ENCODE results near the gene DNPH1. TPM values are rescaled to one million over a fixed set of nuclear protein-coding genes. Genes with fewer than 3 reads are reported as not detected.

DNPH1 gene
- total RNA-seq, 1 donor from 2014 or later = 31.2 TPM

DNA sequence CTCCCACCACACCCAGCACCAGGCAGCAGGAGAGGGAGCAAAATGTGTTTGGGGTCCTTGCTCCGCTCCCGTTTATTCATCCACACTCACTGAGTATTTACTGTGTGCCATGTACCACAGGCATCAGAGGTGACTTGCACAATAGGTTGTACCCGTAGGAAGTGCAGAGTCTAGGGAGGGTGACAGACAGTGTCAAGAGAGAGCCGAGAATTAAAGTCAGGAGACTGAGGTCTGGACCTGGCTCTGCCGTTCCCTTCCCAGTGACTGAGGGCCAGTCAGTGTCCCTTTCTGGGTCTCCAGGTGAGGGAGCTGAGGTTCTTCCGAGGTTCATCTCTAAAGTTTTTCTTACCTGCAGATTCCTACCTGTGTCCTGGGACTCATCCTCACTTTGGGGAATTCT is 36.3 kb upstream of the DNPH1 start:
- DNase-seq = no peak

GRCh38 chr6:43264599-43265145 is 35.4 kb upstream of the DNPH1 start:
- intact Hi-C loops (cut with micrococcal nuclease) = loop anchor here (5.0 kb wide), 1 partner anchor 73 kb away; no protein-coding TSS in a partner anchor
- ATAC-seq (no peak), DNase-seq (no peak)

More for the DNA sequence above, 36.3 kb upstream of the DNPH1 start:
- intact Hi-C loops (cut with micrococcal nuclease) = no loop called here
- no peak for ATAC-seq

DNA sequence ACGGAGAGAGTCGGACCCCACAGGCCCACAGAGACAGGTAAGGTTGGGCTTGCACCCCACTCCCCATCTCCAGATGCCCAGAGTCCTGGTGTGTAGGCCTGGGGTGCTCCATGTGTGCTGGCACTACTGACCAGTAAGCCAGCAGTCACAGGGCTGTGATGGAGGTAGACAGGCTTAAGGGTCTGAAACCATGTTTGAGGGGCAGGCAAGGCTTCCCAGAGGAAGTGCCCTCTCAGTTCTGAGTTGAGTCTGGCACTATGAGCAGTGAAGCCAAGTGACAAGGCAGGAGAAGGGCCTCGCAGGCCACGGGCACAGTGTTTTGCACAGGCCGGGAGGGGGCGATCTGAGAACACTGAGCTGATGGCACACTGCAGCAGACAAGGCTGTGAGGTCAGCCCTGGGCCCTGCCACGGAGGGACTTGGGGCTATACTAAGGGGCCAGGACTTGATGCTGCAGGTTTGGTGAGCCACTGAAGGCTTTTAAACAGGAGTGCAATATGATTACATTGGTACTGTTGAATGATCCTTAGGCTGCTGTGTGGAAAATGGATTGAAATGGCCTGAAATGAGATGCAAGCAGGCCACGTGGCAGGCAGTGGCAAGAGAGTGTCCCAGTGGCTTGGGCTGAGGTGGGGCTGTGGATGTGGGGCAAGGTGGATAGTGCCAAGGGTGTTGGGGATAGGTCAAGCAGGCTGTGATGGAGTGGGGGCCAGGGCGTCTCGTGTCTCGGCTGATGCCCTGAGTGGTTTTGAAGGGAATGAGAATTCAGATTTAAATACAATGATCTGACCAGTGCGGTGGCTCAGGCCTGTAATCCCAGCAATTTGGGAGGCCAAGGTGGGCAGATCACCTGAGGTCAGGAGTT is 34.3 kb upstream of the DNPH1 start:
- DNase-seq = peak; percentile 81
- ATAC-seq = peak; percentile 79
- intact Hi-C loops (cut with micrococcal nuclease) = loop anchor here (5.0 kb wide), 1 partner anchor 74 kb away; no protein-coding TSS in a partner anchor

DNA sequence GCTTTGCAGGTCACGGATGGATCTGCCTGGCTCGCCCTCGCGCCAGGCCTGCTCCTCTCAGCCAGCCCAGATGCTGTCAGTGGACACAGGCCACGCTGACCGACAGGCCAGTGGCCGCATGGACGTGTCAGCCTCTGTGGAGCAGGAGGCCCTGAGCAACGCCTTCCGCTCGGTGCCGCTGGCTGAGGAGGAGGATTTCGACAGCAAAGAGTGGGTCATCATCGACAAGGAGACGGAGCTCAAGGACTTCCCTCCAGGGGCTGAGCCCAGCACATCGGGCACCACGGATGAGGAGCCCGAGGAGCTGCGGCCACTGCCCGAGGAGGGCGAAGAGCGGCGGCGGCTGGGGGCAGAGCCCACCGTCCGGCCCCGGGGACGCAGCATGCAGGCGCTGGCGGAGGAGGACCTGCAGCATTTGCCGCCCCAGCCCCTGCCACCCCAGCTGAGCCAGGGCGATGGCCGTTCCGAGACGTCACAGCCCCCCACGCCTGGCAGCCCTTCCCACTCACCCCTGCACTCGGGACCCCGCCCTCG is 33.6 kb upstream of the DNPH1 start:
- ATAC-seq (no peak), DNase-seq (no peak)
- intact Hi-C loops (cut with micrococcal nuclease) = loop anchor here (5.0 kb wide), 1 partner anchor 74 kb away; no protein-coding TSS in a partner anchor

DNA sequence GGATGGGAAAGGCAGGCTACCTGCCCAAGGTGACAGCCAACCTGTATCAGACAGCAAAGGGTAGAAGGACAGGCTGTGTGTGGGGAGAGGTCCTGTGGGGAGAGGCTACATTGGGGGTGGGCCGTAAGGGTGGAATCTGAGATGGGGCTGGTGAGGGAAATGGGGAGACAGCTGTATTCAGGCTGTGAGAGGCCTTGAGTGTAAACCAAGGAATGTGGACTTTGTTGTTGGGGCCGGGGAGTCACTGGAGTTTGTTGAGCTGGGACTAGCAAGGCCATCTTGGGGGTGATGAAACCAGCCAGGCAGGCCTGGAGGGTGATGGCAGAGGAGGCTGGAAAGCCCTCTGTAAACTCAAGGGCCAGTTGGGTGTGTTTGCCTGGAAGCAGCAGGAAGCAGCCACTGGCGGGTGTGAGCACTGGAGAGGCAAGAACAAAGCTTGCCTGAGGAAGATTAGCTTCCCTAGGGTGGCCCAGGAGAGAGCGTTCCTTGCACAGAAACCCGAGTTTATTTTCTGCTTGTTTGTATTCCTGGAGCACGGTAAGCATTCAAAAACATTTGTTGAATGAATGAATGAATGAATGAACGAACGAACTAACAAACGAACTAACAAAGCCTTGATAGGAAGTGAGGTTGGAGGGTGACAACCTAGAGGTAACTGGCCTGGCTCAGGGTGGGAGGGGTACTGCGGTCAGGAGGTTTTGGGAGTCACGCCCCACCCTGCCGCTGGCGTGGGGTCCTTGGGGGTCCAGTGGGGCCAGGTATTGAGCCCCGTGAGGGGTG is 32.9 kb upstream of the DNPH1 start:
- intact Hi-C loops (cut with micrococcal nuclease) = loop anchor here (5.0 kb wide), 1 partner anchor 75 kb away; no protein-coding TSS in a partner anchor
- DNase-seq = no peak
- ATAC-seq = no peak

DNA sequence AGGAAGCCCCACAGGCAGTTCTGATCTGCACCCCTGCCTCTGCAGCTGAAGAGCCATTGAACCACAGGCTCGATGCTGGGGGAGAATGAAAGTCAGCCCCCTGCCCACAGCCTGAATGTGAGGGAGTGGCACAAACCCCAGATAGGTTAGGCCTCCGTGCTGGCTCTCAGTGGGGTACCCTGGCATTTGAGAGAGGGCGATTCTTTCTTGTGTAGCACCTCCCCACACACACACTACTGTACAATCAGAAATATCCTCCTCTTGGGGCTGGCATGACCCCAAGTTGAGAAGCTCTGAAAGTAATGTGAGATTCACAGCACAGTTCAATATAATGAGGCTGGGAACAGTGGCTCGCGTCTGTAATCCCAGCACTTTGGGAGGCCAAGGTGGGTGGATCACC is 31.9 kb upstream of the DNPH1 start:
- intact Hi-C loops (cut with micrococcal nuclease) = loop anchor here (5.0 kb wide), 1 partner anchor 76 kb away; no protein-coding TSS in a partner anchor
- ATAC-seq = no peak
- DNase-seq = no peak

DNA sequence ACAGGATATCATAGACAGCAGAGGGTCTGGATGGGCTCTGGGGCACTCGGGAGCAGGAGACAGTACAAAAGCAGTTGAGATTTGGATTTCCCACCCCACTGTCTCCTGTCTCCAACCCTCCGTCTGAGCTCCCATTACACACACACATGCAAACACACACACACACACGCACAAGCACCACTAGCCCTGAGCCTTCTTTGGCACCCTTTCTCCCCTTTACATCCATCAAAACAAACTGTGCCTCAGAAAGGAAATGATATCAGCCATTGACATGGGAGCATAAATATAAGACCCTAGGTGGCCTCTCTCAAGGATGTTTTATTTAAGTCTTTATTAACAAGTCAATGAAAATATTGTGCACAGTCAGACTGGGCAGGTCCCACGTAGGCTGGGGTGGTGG is 31.5 kb upstream of the DNPH1 start:
- intact Hi-C loops (cut with micrococcal nuclease) = loop anchor here (5.0 kb wide), 1 partner anchor 77 kb away; no protein-coding TSS in a partner anchor
- DNase-seq = no peak
- no peak for ATAC-seq

- intact Hi-C loops (cut with micrococcal nuclease) = no loop called here
- no peak for DNase-seq
- ATAC-seq = no peak
Observed at GRCh38 chr6:43258807-43259686, 29.8 kb upstream of the DNPH1 start.

DNA sequence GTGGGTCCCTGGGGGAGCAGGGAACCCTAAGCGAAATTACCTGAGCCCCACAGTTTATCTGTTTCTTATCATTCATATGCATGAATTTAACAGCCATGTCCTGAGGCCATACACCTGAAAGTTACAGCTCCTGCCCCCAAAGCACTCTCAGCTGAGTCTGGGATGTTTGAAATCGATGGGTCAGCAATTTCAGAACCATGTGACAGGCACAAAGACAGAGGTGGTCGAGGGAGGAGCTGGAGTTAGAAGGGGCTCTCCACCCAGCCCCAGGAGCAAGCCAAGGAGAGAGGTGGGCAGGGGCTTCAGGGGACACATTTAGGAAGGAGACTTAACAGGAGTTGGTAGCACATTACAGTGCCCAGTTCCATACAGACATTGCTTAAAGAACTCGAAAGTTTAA is 28.9 kb upstream of the DNPH1 start:
- no peak for DNase-seq
- ATAC-seq = no peak
- intact Hi-C loops (cut with micrococcal nuclease) = no loop called here

GRCh38 chr6:43257367-43258145 is 28.3 kb upstream of the DNPH1 start:
- intact Hi-C loops (cut with micrococcal nuclease) = no loop called here
- ATAC-seq (no peak), DNase-seq (no peak)

DNA sequence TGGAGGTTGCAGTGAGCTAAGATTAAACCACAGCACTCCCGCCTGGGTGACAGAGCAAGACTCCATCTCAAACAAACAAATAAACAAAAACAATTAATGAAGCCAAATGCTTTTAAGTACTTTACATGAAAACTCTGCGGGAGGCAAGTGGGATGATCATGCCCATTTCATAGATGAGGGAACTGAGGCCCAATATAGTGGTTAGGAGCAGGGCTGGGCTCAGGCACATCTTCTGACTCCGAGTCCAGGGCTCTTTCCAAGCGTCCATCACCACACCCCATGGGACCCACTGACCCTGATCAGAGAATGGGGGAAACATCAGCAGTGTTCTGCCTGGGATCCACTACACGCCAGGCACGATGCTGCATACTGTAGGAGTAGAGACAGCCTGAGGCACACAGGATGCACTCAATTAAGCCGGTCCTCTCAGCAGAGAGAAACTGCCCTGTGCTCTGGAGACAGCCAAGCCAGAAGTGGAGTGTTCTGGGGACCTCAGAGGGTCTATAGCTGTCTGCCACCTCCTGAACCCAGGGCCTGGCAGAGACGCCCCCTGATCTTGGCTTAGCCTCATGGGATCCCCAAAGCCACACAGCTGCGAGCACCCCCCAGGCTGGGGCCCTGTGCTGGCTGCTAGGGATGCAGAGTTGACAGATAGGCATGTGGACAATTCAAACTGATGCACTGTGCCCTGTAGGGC is 27.5 kb upstream of the DNPH1 start:
- ATAC-seq = no peak
- intact Hi-C loops (cut with micrococcal nuclease) = no loop called here
- DNase-seq = no peak

GRCh38 chr6:43255408-43256054 is 26.2 kb upstream of the DNPH1 start:
- ATAC-seq (no peak), DNase-seq (no peak)
- intact Hi-C loops (cut with micrococcal nuclease) = no loop called here

- ATAC-seq (no peak), DNase-seq (no peak)
- intact Hi-C loops (cut with micrococcal nuclease) = no loop called here
Observed at GRCh38 chr6:43254846-43255245, 25.6 kb upstream of the DNPH1 start.

DNA sequence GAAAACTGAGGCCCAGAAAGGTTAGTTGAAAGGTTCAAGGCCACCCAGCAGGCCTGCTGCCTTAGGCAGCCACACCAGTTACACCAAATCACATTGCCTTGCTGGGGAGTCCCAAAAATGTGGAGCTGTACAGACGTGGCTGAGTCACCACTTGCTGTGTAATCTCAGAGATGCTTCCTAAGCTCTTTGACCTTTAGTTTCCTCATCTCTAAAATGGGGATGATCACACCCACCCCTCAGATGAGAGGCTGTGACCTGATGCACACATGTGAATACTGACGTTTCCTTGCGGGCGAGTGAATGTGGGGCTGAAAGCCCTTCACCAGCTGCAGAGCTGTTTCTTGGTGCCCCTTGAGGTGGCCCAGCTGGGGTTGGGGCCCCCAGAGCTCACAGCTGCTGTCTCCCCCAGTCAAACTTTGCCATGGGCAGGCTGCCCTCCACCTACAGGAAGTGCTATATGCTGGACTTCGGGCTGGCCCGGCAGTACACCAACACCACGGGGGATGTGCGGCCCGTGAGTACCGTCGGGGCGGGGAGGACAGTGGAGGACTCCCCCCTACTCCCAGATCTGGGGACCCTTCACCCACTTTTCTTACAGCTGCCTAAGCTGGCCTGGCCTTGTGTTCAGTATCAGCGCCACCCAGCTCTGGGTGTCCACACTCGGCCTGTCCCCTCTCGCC is 25.0 kb upstream of the DNPH1 start:
- ATAC-seq (no peak), DNase-seq (no peak)
- intact Hi-C loops (cut with micrococcal nuclease) = no loop called here

GRCh38 chr6:43253401-43253800 is 24.1 kb upstream of the DNPH1 start:
- ATAC-seq = no peak
- no peak for DNase-seq
- intact Hi-C loops (cut with micrococcal nuclease) = no loop called here

DNA sequence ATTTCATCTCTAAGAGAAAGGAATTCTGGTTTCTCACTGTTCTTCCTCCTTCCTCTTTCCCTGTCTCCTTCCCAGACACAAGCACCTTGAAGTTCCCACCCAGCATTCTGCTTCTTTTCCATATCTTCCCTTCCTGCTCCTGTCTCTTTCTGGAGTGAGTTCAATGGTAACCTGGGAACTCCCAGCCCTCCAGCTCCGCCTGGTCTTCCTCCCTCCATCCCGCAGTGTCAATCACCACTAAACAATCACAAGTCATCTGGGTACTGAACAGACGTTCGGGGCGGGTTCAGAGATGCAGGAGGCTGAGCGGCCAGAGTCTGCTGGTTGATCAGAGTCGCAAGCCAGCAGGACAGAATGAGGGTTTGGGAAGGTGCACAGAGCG is 21.7 kb upstream of the DNPH1 start:
- intact Hi-C loops (cut with micrococcal nuclease) = no loop called here
- DNase-seq = no peak
- ATAC-seq = no peak
